Measurements from ENCODE around the gene SIVA1. TPM values are rescaled to one million over a fixed set of nuclear protein-coding genes. Genes with fewer than 3 reads are reported as not detected.
A peak's percentile ranks its signal among the peaks of the same experiment; 100 is the strongest.

SIVA1 gene
- total RNA-seq, 4 donors from 2014 or later, result 64.6 to 144 (median 115) TPM

GRCh38 chr14:104743461-104744380 lies 9.2 kb upstream of the SIVA1 start:
- Histone ChIP-seq H3K9me3 (no peaks in the 10 kb centered on the region), H3K4me3 (no peak overlapping the region), H3K27ac (no peak overlapping the region), H3K27me3 (no peaks in the 10 kb centered on the region), H3K4me1 (peaks cover 0 to 26% (median 2%) of the 10 kb centered on the region in 4 donors), H3K36me3 (peaks cover 0 to 3% (median 0%) of the 10 kb centered on the region in 3 donors)
- DNase-seq, result no peak
- no peak for TF ChIP-seq CTCF (IDR thresholded peaks at IDR 0.05)
- no peak for TF ChIP-seq POLR2A (IDR thresholded peaks at IDR 0.05)

GRCh38 chr14:104744484-104744883 lies 8.5 kb upstream of the SIVA1 start:
- no peak overlapping the region for H3K4me3 ChIP-seq
- no peaks in the 10 kb centered on the region for H3K27me3 ChIP-seq
- TF ChIP-seq CTCF (IDR thresholded peaks at IDR 0.05) (no peak), POLR2A (IDR thresholded peaks at IDR 0.05) (no peak)
- DNase-seq, result no peak
- H3K36me3 ChIP-seq, result peaks cover 0 to 3% (median 0%) of the 10 kb centered on the region in 3 donors
- no peaks in the 10 kb centered on the region for H3K9me3 ChIP-seq
- peaks cover 0 to 34% (median 2%) of the 10 kb centered on the region in 4 donors for H3K4me1 ChIP-seq
- H3K27ac ChIP-seq, result no peak overlapping the region

GRCh38 chr14:104745431-104745830 lies 7.5 kb upstream of the SIVA1 start:
- no peak for TF ChIP-seq POLR2A (IDR thresholded peaks at IDR 0.05)
- TF ChIP-seq CTCF (IDR thresholded peaks at IDR 0.05), result no peak
- H3K27ac ChIP-seq, result no peak overlapping the region
- no peaks in the 10 kb centered on the region for H3K9me3 ChIP-seq
- H3K4me3 ChIP-seq, result no peak overlapping the region
- no peak for DNase-seq
- H3K4me1 ChIP-seq, result peaks cover 0 to 42% (median 2%) of the 10 kb centered on the region in 4 donors
- H3K27me3 ChIP-seq, result no peaks in the 10 kb centered on the region
- H3K36me3 ChIP-seq, result no peaks in the 10 kb centered on the region

- DNase-seq, result no peak
- no peak overlapping the region for H3K4me3 ChIP-seq
- TF ChIP-seq CTCF (IDR thresholded peaks at IDR 0.05) (no peak), POLR2A (IDR thresholded peaks at IDR 0.05) (no peak)
- H3K9me3 ChIP-seq, result no peaks in the 10 kb centered on the region
- no peaks in the 10 kb centered on the region for H3K36me3 ChIP-seq
- peaks cover 0 to 42% (median 2%) of the 10 kb centered on the region in 4 donors for H3K4me1 ChIP-seq
- no peaks in the 10 kb centered on the region for H3K27me3 ChIP-seq
- H3K27ac ChIP-seq, result peak overlapping the region in 3 of 4 donors; percentile 0 to 74 (median 29)
Measured at GRCh38 chr14:104746071-104746545, 6.8 kb upstream of the SIVA1 start.

GRCh38 chr14:104746934-104747481 lies 5.9 kb upstream of the SIVA1 start:
- no peak for DNase-seq
- Histone ChIP-seq H3K36me3 (no peaks in the 10 kb centered on the region), H3K9me3 (no peaks in the 10 kb centered on the region), H3K27me3 (no peaks in the 10 kb centered on the region), H3K4me3 (no peak overlapping the region), H3K4me1 (peaks cover 0 to 47% (median 6%) of the 10 kb centered on the region in 4 donors), H3K27ac (peak overlapping the region in 3 of 4 donors; percentile 11 to 74 (median 62))
- TF ChIP-seq POLR2A (IDR thresholded peaks at IDR 0.05) (no peak), CTCF (IDR thresholded peaks at IDR 0.05) (no peak)
